Measurements from ENCODE around the gene TMEM119. TPM values are rescaled to one million over a fixed set of nuclear protein-coding genes. Genes with fewer than 3 reads are reported as not detected.
A peak's percentile ranks its signal among the peaks of the same experiment; 100 is the strongest.

TMEM119 gene
- polyA plus RNA-seq, 4 donors, result 0.67 to 12.3 (median 6.0) TPM

DNA sequence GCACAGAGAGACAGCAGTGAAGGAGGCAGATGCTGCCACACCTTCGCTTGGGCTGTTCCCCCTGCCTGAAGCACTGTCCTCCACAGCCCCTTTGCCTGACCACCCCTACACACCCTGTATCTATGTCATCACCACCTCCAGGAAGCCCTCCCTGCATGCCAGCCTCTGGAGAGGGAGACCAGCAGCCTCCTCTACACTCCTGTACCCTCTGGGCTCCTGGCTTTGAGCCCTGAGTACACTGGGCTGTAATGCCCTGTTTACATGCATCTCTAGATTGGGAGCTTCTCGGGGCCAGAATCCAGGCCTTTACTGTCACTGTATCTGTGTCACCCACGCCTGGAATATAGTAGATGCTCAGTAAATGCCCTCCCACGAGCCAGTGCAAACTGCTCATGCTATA is 5.9 kb upstream of the TMEM119 start:
- no peaks in the 10 kb centered on the region for H3K4me1 ChIP-seq (ENCODE audit: control insufficient read depth in 3 of 3, insufficient read depth in 2 of 3, low read depth in 1 of 3, low read length in 2 of 3)

GRCh38 chr12:108602976-108603704 is 5.3 kb upstream of the TMEM119 start:
- Histone ChIP-seq H3K36me3 (ENCODE audit: control insufficient read depth in 3 of 3, insufficient read depth in 2 of 3, low read depth in 1 of 3, low read length in 3 of 3) (no peaks in the 10 kb centered on the region), H3K4me1 (ENCODE audit: control insufficient read depth in 3 of 3, insufficient read depth in 2 of 3, low read depth in 1 of 3, low read length in 2 of 3) (peaks cover 0 to 3% (median 0%) of the 10 kb centered on the region in 3 donors), H3K27me3 (ENCODE audit: control insufficient read depth in 3 of 3, insufficient read depth in 3 of 3, low read length in 3 of 3) (no peaks in the 10 kb centered on the region), H3K27ac (ENCODE audit: low read depth in 1 of 3, low read length in 2 of 3) (no peak overlapping the region), H3K9me3 (ENCODE audit: control insufficient read depth in 2 of 2, insufficient read depth in 1 of 2, low read depth in 1 of 2, low read length in 1 of 2) (no peaks in the 10 kb centered on the region), H3K4me3 (ENCODE audit: low read depth in 1 of 3, low read length in 3 of 3) (no peak overlapping the region)
- FAIRE-seq, result no peak
- WGBS, 3 donors, result 83 to 87% (median 85%) methylated on average over 14 to 15 of the region's 15 CpGs
- DNase-seq, result no peak

More for the DNA sequence above, 5.9 kb upstream of the TMEM119 start:
- WGBS, 3 donors, result 53 to 79% (median 61%) methylated on average over 4 of the region's 4 CpGs
- H3K27me3 ChIP-seq (ENCODE audit: control insufficient read depth in 3 of 3, insufficient read depth in 3 of 3, low read length in 3 of 3), result no peaks in the 10 kb centered on the region
- H3K9me3 ChIP-seq (ENCODE audit: control insufficient read depth in 2 of 2, insufficient read depth in 1 of 2, low read depth in 1 of 2, low read length in 1 of 2), result no peaks in the 10 kb centered on the region
- no peaks in the 10 kb centered on the region for H3K36me3 ChIP-seq (ENCODE audit: control insufficient read depth in 3 of 3, insufficient read depth in 2 of 3, low read depth in 1 of 3, low read length in 3 of 3)
- no peak for DNase-seq
- FAIRE-seq, result no peak
- no peak overlapping the region for H3K27ac ChIP-seq (ENCODE audit: low read depth in 1 of 3, low read length in 2 of 3)
- no peak overlapping the region for H3K4me3 ChIP-seq (ENCODE audit: low read depth in 1 of 3, low read length in 3 of 3)

DNA sequence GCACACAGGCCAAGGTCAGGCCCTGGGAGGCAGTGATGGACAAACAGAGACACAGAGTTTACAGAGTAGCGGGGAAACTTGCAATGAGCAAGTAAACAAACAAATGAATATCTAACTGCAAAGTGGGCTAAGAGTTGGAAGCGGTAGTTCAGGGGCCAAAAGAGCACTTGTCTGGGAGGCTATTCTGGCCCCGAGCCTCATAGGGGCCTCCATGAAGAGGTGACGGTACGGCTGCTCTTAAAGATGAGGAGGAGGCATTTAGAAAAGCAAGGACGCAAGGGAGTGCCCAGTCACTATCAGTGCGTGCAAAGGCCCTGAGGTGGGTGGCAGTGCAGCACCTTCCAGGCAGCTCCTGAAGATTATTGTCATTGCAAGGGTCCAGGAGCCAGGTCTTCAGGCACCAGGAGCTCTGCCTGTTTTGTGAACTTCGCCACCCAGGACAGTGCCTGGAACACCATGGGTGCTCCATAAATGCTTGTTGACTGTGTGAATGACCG is 4.4 kb upstream of the TMEM119 start:
- no peaks in the 10 kb centered on the region for H3K27me3 ChIP-seq (ENCODE audit: control insufficient read depth in 3 of 3, insufficient read depth in 3 of 3, low read length in 3 of 3)
- no peaks in the 10 kb centered on the region for H3K9me3 ChIP-seq (ENCODE audit: control insufficient read depth in 2 of 2, insufficient read depth in 1 of 2, low read depth in 1 of 2, low read length in 1 of 2)
- H3K27ac ChIP-seq (ENCODE audit: low read depth in 1 of 3, low read length in 2 of 3), result no peak overlapping the region
- no peak for FAIRE-seq
- H3K4me1 ChIP-seq (ENCODE audit: control insufficient read depth in 3 of 3, insufficient read depth in 2 of 3, low read depth in 1 of 3, low read length in 2 of 3), result peaks cover 0 to 3% (median 0%) of the 10 kb centered on the region in 3 donors
- DNase-seq, result no peak
- no peak overlapping the region for H3K4me3 ChIP-seq (ENCODE audit: low read depth in 1 of 3, low read length in 3 of 3)
- WGBS, 3 donors, result 89 to 95% (median 95%) methylated on average over 9 of the region's 9 CpGs
- no peaks in the 10 kb centered on the region for H3K36me3 ChIP-seq (ENCODE audit: control insufficient read depth in 3 of 3, insufficient read depth in 2 of 3, low read depth in 1 of 3, low read length in 3 of 3)

GRCh38 chr12:108600702-108601007 is 2.8 kb upstream of the TMEM119 start:
- no peaks in the 10 kb centered on the region for H3K36me3 ChIP-seq (ENCODE audit: control insufficient read depth in 3 of 3, insufficient read depth in 2 of 3, low read depth in 1 of 3, low read length in 3 of 3)
- no peak overlapping the region for H3K4me3 ChIP-seq (ENCODE audit: low read depth in 1 of 3, low read length in 3 of 3)
- H3K4me1 ChIP-seq (ENCODE audit: control insufficient read depth in 3 of 3, insufficient read depth in 2 of 3, low read depth in 1 of 3, low read length in 2 of 3), result peaks cover 0 to 3% (median 0%) of the 10 kb centered on the region in 3 donors
- WGBS, 3 donors, result 18 to 55% (median 19%) methylated on average over 4 of the region's 4 CpGs
- no peak overlapping the region for H3K27ac ChIP-seq (ENCODE audit: low read depth in 1 of 3, low read length in 2 of 3)
- no peaks in the 10 kb centered on the region for H3K9me3 ChIP-seq (ENCODE audit: control insufficient read depth in 2 of 2, insufficient read depth in 1 of 2, low read depth in 1 of 2, low read length in 1 of 2)
- H3K27me3 ChIP-seq (ENCODE audit: control insufficient read depth in 3 of 3, insufficient read depth in 3 of 3, low read length in 3 of 3), result no peaks in the 10 kb centered on the region
- FAIRE-seq, result no peak
- no peak for DNase-seq

- WGBS, 3 donors, result 66 to 76% (median 68%) methylated on average over 10 of the region's 10 CpGs
- DNase-seq (no peak), FAIRE-seq (no peak)
- Histone ChIP-seq H3K4me1 (ENCODE audit: control insufficient read depth in 3 of 3, insufficient read depth in 2 of 3, low read depth in 1 of 3, low read length in 2 of 3) (peaks cover 0 to 3% (median 0%) of the 10 kb centered on the region in 3 donors), H3K27ac (ENCODE audit: low read depth in 1 of 3, low read length in 2 of 3) (no peak overlapping the region), H3K9me3 (ENCODE audit: control insufficient read depth in 2 of 2, insufficient read depth in 1 of 2, low read depth in 1 of 2, low read length in 1 of 2) (no peaks in the 10 kb centered on the region), H3K36me3 (ENCODE audit: control insufficient read depth in 3 of 3, insufficient read depth in 2 of 3, low read depth in 1 of 3, low read length in 3 of 3) (no peaks in the 10 kb centered on the region), H3K27me3 (ENCODE audit: control insufficient read depth in 3 of 3, insufficient read depth in 3 of 3, low read length in 3 of 3) (no peaks in the 10 kb centered on the region), H3K4me3 (ENCODE audit: low read depth in 1 of 3, low read length in 3 of 3) (no peak overlapping the region)
Measured at GRCh38 chr12:108599948-108600701, 2.2 kb upstream of the TMEM119 start.

DNA sequence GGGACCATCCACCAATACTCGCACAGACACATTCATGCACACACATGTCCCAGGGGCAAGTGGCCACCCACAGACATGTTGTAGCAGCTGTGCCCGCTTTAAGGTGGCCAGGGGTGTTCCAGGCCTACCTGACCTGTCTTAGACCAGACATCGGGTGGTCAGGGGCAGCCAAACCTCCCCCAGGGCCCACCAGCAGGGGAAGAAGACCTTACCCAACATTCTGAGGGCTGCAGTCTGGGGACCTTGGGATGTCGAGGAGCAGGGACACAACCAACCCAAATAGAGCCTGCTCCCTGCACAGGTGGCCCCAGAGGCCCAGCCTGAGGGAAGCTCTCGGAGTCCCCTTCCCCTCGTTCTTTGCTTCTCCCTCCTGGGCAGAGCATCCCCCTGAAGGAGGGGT is 1.7 kb upstream of the TMEM119 start:
- 64 to 82% (median 68%) methylated on average over 6 of the region's 6 CpGs for WGBS, 3 donors
- Histone ChIP-seq H3K4me3 (ENCODE audit: low read depth in 1 of 3, low read length in 3 of 3) (no peak overlapping the region), H3K4me1 (ENCODE audit: control insufficient read depth in 3 of 3, insufficient read depth in 2 of 3, low read depth in 1 of 3, low read length in 2 of 3) (peaks cover 0 to 3% (median 0%) of the 10 kb centered on the region in 3 donors), H3K27me3 (ENCODE audit: control insufficient read depth in 3 of 3, insufficient read depth in 3 of 3, low read length in 3 of 3) (no peaks in the 10 kb centered on the region), H3K27ac (ENCODE audit: low read depth in 1 of 3, low read length in 2 of 3) (peak overlapping the region in 1 of 3 donors; percentile 42), H3K9me3 (ENCODE audit: control insufficient read depth in 2 of 2, insufficient read depth in 1 of 2, low read depth in 1 of 2, low read length in 1 of 2) (no peaks in the 10 kb centered on the region), H3K36me3 (ENCODE audit: control insufficient read depth in 3 of 3, insufficient read depth in 2 of 3, low read depth in 1 of 3, low read length in 3 of 3) (no peaks in the 10 kb centered on the region)
- FAIRE-seq, result no peak
- DNase-seq, result no peak

DNA sequence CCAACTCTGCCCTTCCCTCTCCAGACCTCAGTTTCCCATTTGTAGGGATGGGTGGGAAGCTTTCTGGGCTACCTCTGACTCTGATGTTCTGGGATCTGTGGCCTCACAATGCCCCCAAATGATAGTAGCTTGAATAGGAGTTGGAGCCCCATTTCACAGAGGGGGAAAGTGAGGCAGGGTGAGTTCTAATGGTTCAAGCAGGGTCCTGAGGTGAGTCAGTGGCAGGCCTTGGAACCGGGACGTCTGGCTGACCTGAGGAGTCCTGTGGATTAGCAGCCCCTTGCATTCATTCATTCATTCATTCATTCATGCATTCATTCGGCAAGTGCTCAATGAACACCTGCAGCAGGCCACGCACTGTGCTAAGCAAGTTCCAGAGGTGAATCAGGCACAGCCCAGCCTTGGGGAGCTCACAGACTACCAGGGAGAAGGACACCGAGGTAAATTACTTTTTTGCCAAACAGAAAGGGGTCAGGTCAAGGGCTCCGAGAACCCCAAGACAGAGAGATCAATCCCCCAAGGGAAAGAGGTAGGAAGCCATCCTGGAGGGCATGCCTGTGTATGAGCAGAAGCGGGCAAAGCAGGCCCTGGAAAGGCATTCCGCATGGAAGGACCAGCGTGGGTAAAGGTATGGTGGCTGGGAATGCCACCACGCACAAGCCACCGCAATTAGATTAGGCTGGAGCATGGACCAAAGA is 818 bp upstream of the TMEM119 start:
- DNase-seq (no peak), FAIRE-seq (no peak)
- Histone ChIP-seq H3K9me3 (ENCODE audit: control insufficient read depth in 2 of 2, insufficient read depth in 1 of 2, low read depth in 1 of 2, low read length in 1 of 2) (no peaks in the 10 kb centered on the region), H3K4me3 (ENCODE audit: low read depth in 1 of 3, low read length in 3 of 3) (peak overlapping the region in 1 of 3 donors; percentile 9), H3K36me3 (ENCODE audit: control insufficient read depth in 3 of 3, insufficient read depth in 2 of 3, low read depth in 1 of 3, low read length in 3 of 3) (no peaks in the 10 kb centered on the region), H3K4me1 (ENCODE audit: control insufficient read depth in 3 of 3, insufficient read depth in 2 of 3, low read depth in 1 of 3, low read length in 2 of 3) (peaks cover 0 to 3% (median 0%) of the 10 kb centered on the region in 3 donors), H3K27ac (ENCODE audit: low read depth in 1 of 3, low read length in 2 of 3) (peak overlapping the region in 2 of 3 donors; percentile 46 to 58), H3K27me3 (ENCODE audit: control insufficient read depth in 3 of 3, insufficient read depth in 3 of 3, low read length in 3 of 3) (no peaks in the 10 kb centered on the region)
- WGBS, 3 donors, result 71 to 87% (median 80%) methylated on average over 11 of the region's 11 CpGs

DNA sequence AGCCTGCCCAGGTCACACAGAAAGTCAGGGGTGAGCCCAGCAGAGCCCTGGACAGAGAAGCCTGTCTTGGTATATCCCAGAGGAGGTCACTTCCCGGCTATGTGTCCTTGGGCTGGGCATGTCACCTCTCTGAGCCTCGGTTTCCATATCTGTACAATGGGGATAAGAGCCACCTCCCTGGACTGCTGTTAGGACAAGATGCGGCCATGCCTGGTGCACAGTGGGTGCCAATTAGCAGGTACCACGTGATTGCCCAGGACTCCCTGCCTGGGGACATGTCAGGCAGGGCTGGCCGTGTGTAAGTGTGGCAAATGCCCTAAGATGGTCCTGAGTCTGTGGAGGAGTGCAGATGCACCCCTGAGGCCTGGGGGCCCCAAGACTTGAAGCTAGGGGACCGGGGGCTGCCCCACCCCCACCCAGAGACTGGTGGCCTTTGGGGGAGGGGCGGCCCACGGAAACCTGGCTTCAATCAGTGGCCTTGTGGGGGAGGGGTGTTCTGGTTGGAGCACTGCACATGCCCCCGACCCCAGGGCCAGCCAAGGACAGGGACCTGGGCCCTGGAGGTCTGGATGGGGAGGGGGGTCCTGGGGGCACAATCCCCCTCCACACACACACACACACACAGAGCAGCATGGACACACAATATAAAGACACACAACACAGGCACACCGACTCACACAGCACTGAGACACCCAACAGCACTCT is 878 bp downstream of the TMEM119 start:
- H3K27me3 ChIP-seq (ENCODE audit: control insufficient read depth in 3 of 3, insufficient read depth in 3 of 3, low read length in 3 of 3), result no peaks in the 10 kb centered on the region
- H3K27ac ChIP-seq (ENCODE audit: low read depth in 1 of 3, low read length in 2 of 3), result peak overlapping the region in 1 of 3 donors; percentile 33
- H3K4me1 ChIP-seq (ENCODE audit: control insufficient read depth in 3 of 3, insufficient read depth in 2 of 3, low read depth in 1 of 3, low read length in 2 of 3), result peaks cover 0 to 3% (median 0%) of the 10 kb centered on the region in 3 donors
- H3K36me3 ChIP-seq (ENCODE audit: control insufficient read depth in 3 of 3, insufficient read depth in 2 of 3, low read depth in 1 of 3, low read length in 3 of 3), result no peaks in the 10 kb centered on the region
- no peak for FAIRE-seq
- no peaks in the 10 kb centered on the region for H3K9me3 ChIP-seq (ENCODE audit: control insufficient read depth in 2 of 2, insufficient read depth in 1 of 2, low read depth in 1 of 2, low read length in 1 of 2)
- 49 to 53% (median 52%) methylated on average over 8 to 10 of the region's 10 CpGs for WGBS, 3 donors
- no peak for DNase-seq
- H3K4me3 ChIP-seq (ENCODE audit: low read depth in 1 of 3, low read length in 3 of 3), result peak overlapping the region in 1 of 3 donors; percentile 58

Data from small intestine (tissue), 7 donors.